ENCODE measurements around the gene SERPINA9. TPM values are rescaled to one million over a fixed set of nuclear protein-coding genes. Genes with fewer than 3 reads are reported as not detected.

SERPINA9 gene
- total RNA-seq, 4 donors from 2014 or later: not detected

GRCh38 chr14:94462763-94463572 is 13.0 kb downstream of the SERPINA9 start:
- Histone ChIP-seq H3K4me1 (no peaks in the 10 kb centered on the region), H3K27ac (replicated peaks in 1 of 4) (no peak overlapping the region), H3K36me3 (no peaks in the 10 kb centered on the region), H3K27me3 (peaks cover 0 to 4% (median 0%) of the 10 kb centered on the region in 4 donors), H3K4me3 (no peak overlapping the region), H3K9me3 (peaks cover 0 to 23% (median 6%) of the 10 kb centered on the region in 4 donors)
- intact Hi-C loops (cut with DNase I): no loop called here
- TF ChIP-seq POLR2A (IDR thresholded peaks at IDR 0.05; ENCODE audit: low read depth) (no peak), CTCF (IDR thresholded peaks at IDR 0.05) (no peak), EP300 (IDR thresholded peaks at IDR 0.05) (no peak), POLR2AphosphoS5 (IDR thresholded peaks at IDR 0.05) (no peak)
- DNase-seq (ENCODE audit: extremely low spot score): no peak
- 84% methylated on average over 7 of the region's 7 CpGs for WGBS

GRCh38 chr14:94462219-94462551 is 13.8 kb downstream of the SERPINA9 start:
- H3K36me3 ChIP-seq: no peaks in the 10 kb centered on the region
- TF ChIP-seq POLR2AphosphoS5 (IDR thresholded peaks at IDR 0.05): no peak
- TF ChIP-seq POLR2A (IDR thresholded peaks at IDR 0.05; ENCODE audit: low read depth): no peak
- no peak for TF ChIP-seq EP300 (IDR thresholded peaks at IDR 0.05)
- TF ChIP-seq CTCF (IDR thresholded peaks at IDR 0.05): no peak
- no peak overlapping the region for H3K4me3 ChIP-seq
- intact Hi-C loops (cut with DNase I): no loop called here
- peaks cover 0 to 4% (median 0%) of the 10 kb centered on the region in 4 donors for H3K27me3 ChIP-seq
- no peak for DNase-seq (ENCODE audit: extremely low spot score)
- no peaks in the 10 kb centered on the region for H3K4me1 ChIP-seq
- H3K9me3 ChIP-seq: peaks cover 0 to 25% (median 6%) of the 10 kb centered on the region in 4 donors
- 94% methylated on average over 6 of the region's 6 CpGs for WGBS
- no peak overlapping the region for H3K27ac ChIP-seq (replicated peaks in 1 of 4)

- 81% methylated on average over 18 of the region's 19 CpGs for WGBS
- no peak for TF ChIP-seq EP300 (IDR thresholded peaks at IDR 0.05)
- no peak for TF ChIP-seq CTCF (IDR thresholded peaks at IDR 0.05)
- no peak for TF ChIP-seq POLR2AphosphoS5 (IDR thresholded peaks at IDR 0.05)
- TF ChIP-seq POLR2A (IDR thresholded peaks at IDR 0.05; ENCODE audit: low read depth): no peak
- intact Hi-C loops (cut with DNase I): no loop called here
These were observed 14.3 kb downstream of the SERPINA9 start for GRCh38 chr14:94461526-94462218.

GRCh38 chr14:94460631-94461416 is 15.2 kb downstream of the SERPINA9 start:
- Histone ChIP-seq H3K4me3 (no peak overlapping the region), H3K36me3 (no peaks in the 10 kb centered on the region), H3K27ac (replicated peaks in 1 of 4) (no peak overlapping the region), H3K27me3 (peaks cover 0 to 4% (median 0%) of the 10 kb centered on the region in 4 donors), H3K4me1 (no peaks in the 10 kb centered on the region), H3K9me3 (peaks cover 0 to 28% (median 9%) of the 10 kb centered on the region in 4 donors)
- no peak for TF ChIP-seq POLR2AphosphoS5 (IDR thresholded peaks at IDR 0.05)
- TF ChIP-seq CTCF (IDR thresholded peaks at IDR 0.05): no peak
- no peak for TF ChIP-seq POLR2A (IDR thresholded peaks at IDR 0.05; ENCODE audit: low read depth)
- no peak for TF ChIP-seq EP300 (IDR thresholded peaks at IDR 0.05)
- 71% methylated on average over 8 of the region's 8 CpGs for WGBS
- intact Hi-C loops (cut with DNase I): no loop called here
- DNase-seq (ENCODE audit: extremely low spot score): no peak

More at GRCh38 chr14:94461526-94462218, 14.3 kb downstream of the SERPINA9 start:
- no peak for DNase-seq (ENCODE audit: extremely low spot score)
- Histone ChIP-seq H3K4me1 (no peaks in the 10 kb centered on the region), H3K4me3 (no peak overlapping the region), H3K9me3 (peaks cover 0 to 29% (median 9%) of the 10 kb centered on the region in 4 donors), H3K36me3 (no peaks in the 10 kb centered on the region), H3K27me3 (peaks cover 0 to 4% (median 0%) of the 10 kb centered on the region in 4 donors), H3K27ac (replicated peaks in 1 of 4) (no peak overlapping the region)

All from esophagus muscularis mucosa (tissue), 4 donors.